HUES6 (cell line): ENCODE data around the gene IGFL2.
A peak's percentile ranks its signal among the peaks of the same experiment; 100 is the strongest.

Source experiments
- H3K27ac ChIP-seq: 2 replicates; pipeline ENCODE4 v1.7.0; 2013; ENCODE audit warnings: low read depth, mild to moderate bottlenecking, low read length, inconsistent platforms
- H3K27me3 ChIP-seq: 2 replicates; pipeline ENCODE4 v1.6.1; 2013; ENCODE audit warnings: low read length; ENCODE audit not compliant: control insufficient read depth, insufficient read depth
- H3K36me3 ChIP-seq: 2 replicates; pipeline ENCODE4 v1.6.1; 2013; ENCODE audit warnings: low read length; ENCODE audit not compliant: control insufficient read depth, insufficient read depth
- H3K4me1 ChIP-seq: 2 replicates; pipeline ENCODE4 v1.6.1; 2013; ENCODE audit warnings: low read length; ENCODE audit not compliant: control insufficient read depth, insufficient read depth
- H3K4me3 ChIP-seq: 2 replicates; pipeline ENCODE4 v1.5.1; 2013; ENCODE audit warnings: low read depth, low read length
- H3K9ac ChIP-seq: one replicate; pipeline ENCODE4 v1.6.1; 2013; ENCODE audit warnings: mild to moderate bottlenecking, low read length
- H3K9me3 ChIP-seq: 2 replicates; pipeline ENCODE4 v1.6.1; 2013; ENCODE audit warnings: low read depth, low read length; ENCODE audit not compliant: control insufficient read depth, insufficient read depth

Gene IGFL2

GRCh38 chr19:46209472-46209871, 61.4 kb downstream of the IGFL2 start:
- Histone ChIP-seq H3K27me3 (no peaks in the 10 kb centered on the region), H3K9me3 (no peaks in the 10 kb centered on the region), H3K27ac (no peak overlapping the region), H3K4me1 (peaks cover 29% of the 10 kb centered on the region), H3K9ac (no peak overlapping the region), H3K36me3 (no peaks in the 10 kb centered on the region), H3K4me3 (no peak overlapping the region)

GRCh38 chr19:46210669-46211068, 62.6 kb downstream of the IGFL2 start:
- Histone ChIP-seq H3K27ac (peak overlapping the region; percentile 13; the same call in 1 of the 2 replicates), H3K36me3 (no peaks in the 10 kb centered on the region), H3K9me3 (no peaks in the 10 kb centered on the region), H3K4me1 (peaks cover 29% of the 10 kb centered on the region), H3K9ac (no peak overlapping the region), H3K4me3 (no peak overlapping the region), H3K27me3 (no peaks in the 10 kb centered on the region)
